HG02642 (cell line): ENCODE results near the gene PACRG.
"Not testable (repeated sequence)": the region's sequence is repeated elsewhere in the genome, so short reads cannot be mapped to it uniquely, and the experiment has no call there.

Experiments
- ATAC-seq: cut with Tn5 transposase; IDR thresholded peaks from one replicate; pipeline ENCODE4 v1.9.1; 2021; ENCODE audit warnings: mild to moderate bottlenecking; ENCODE audit not compliant: unreplicated experiment, poor library complexity

Gene PACRG

DNA sequence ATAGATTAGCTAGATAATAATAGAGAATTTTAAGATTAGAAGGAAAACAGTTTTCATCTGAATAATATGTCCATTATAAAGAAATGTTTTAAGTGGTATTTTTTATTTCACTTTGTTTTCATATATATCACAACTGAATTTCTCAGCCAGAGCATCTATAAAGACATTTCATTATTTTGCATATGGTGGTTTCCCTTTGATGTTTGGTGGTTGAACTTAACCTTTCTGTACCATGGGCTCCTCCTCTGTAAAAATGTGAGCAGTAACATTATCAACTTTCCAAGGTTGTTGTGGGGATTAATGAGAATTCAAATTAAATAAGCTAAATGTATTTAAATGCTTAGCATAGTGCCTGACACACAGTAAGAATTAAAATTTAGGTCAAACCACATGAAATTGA is 567.0 kb downstream of the PACRG start:
- no peak for ATAC-seq

GRCh38 chr6:163296835-163297519 is 569.2 kb downstream of the PACRG start:
- ATAC-seq: no peak

DNA sequence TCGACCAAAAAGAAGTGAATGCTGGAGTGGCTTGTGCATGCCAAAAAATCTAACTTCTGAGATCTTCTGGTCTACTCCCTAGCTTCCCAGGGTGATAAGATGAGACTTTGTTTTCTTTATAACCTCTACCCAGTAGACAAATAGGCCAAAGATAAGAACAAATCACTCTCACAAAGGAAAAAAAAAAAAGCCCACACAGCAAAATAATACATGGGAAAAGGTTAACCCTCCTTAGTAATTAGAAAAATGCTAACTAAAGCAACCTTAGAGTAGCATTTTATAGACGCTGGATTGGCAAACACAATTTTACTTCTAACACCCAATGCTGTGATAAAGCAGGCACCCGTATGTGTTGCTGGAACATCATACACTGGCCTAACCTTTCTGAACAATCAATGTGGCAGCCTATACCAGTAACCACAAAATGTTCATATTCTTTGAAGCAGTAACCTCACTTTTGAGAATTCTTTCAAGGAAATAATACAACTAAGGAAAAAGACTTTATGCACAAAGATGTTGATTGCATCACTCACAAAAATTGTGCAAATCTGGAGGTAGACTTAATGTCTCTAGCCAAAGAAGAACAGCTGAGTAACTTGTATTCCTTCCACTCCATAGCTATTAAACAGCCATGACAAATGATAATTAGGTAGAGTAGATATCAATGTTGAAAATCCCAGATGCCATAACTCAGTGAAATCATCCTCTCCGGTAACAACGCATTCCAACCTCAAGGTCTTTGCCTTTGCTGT is 570.5 kb downstream of the PACRG start:
- ATAC-seq: no peak

- no peak for ATAC-seq
Observed at GRCh38 chr6:163300838-163301237, 573.1 kb downstream of the PACRG start.

GRCh38 chr6:163301726-163302635 is 574.2 kb downstream of the PACRG start:
- ATAC-seq: no peak

- no peak for ATAC-seq
Observed at GRCh38 chr6:163302747-163303146, 575.0 kb downstream of the PACRG start.

GRCh38 chr6:163306000-163306399 is 578.2 kb downstream of the PACRG start:
- no peak for ATAC-seq

DNA sequence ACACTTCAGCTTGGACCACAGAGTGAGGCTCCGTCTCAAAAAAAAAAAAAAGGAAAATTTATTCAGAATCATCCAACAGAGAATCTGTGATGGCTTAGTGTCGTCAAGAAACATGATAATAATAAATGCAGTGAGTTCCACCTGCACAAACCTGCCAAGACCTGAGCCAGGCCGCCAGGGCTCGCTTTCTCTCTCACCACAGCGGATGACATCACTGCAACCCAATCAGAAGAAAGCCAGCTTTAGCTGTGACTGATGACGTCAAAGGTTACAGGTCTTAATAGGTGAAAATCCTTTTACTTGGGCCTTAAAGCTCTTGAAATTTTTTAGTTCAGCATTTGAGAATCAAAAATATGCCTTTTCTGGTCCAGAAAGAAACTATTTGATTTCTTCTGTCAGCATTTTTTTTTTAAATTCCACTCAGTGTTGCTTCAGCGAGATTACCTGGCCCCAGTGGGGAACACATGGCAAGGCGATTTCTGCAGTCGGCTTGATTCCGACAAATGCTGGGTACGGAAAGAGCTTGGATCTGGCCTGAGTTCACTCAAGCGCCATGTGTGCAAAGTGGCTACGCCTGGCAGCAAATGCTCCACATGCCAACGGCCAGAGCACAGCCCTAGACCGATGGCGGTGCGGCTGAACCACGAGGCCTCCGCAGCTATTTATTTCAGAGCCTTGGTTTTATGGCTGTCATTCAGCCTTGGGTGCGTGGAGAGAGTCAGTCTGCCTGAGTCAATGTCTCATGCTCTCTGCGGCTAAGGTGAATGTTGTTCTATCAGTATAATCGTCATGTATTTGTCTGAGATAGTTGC is 581.1 kb downstream of the PACRG start:
- ATAC-seq: no peak

- no peak for ATAC-seq
Observed at GRCh38 chr6:163309491-163310026, 581.8 kb downstream of the PACRG start.

GRCh38 chr6:163310096-163310972 is 582.6 kb downstream of the PACRG start:
- no peak for ATAC-seq

DNA sequence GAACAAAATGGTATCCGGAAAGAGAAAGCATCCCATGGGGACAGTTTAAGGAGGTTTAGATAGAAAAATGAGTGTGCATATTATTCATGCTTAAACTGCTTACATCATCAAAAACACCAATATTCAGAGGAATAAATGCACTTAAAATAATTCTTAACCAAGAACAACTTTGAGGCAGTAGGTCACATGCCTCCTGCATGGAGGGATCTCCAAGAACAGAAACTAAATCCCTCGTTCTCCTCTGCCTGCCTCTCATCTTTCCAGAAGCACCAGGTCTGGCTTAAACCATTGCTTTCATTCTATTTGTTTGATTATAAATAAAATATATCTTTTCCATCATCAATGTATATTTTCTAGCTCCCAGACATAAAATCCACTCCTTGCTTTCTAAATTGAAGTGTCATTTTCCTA is 583.2 kb downstream of the PACRG start:
- ATAC-seq: no peak

GRCh38 chr6:163311830-163312229 is 584.1 kb downstream of the PACRG start:
- no peak for ATAC-seq

DNA sequence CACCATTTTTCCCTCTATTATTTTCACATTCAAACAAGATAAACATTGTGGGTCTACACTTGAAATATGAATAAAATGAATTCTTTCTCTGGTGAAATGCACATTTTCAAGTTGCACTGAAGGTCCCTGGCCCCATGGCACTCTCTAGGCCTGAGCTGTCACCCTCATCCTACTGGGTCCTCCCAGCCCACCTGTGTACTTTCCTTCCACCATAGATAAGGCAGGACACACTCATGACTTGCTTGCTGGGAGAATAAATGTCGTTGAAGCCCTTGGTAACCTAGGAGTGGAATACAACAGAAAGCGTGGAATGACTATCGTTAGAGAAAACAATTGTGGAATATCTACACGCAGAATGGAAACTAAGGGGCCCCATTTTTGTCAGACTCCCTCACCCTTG is 585.8 kb downstream of the PACRG start:
- ATAC-seq: no peak

DNA sequence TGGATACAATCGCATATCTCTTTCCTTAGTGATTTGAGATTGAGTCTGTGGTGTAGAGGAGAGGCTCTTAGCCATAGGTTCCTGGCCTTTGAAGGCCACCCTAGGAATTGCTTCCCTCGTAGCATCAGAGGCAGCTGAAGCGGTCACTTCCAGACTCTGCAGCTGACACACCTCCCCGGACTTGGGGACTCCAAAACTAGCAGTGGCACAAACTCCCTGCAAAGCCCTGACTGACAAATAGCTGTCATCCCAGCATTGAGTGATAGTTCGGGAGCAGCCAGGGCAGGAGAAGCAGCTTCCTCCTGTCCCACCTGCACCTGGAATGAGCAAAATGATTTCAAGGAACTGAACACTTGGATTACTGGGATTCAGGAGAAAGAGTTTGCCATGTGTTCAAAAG is 586.2 kb downstream of the PACRG start:
- ATAC-seq: no peak

GRCh38 chr6:163314791-163315470 is 587.2 kb downstream of the PACRG start:
- no peak for ATAC-seq

DNA sequence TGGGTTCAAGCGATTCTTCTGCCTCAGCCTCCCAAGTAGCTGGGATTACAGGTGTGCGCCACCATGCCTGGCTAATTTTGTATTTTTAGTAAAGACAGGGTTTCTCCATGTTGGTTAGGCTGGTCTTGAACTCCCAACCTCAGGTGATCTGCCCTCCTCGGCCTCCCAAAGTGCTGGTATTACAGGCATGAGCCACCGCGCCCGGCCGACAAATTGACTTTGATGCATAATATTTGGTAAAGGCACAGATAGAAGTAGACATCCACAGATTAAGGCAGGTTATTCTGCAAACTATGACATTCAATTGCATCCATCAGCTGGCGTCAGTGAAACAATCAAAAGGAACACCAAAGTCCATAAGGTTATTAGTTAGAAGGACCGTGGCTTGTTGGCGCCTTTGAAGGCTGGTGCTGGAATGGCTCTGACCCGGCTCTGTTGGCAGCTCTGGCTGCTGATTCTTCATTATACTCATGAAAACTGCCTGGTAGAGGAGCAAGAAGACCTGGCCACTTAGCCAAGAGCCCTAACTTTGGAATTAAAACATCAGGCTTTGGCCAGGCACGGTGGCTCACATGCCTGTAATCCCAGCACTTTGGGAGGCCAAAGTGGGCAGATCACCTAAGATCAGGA is 589.2 kb downstream of the PACRG start:
- ATAC-seq: not testable (repeated sequence)

DNA sequence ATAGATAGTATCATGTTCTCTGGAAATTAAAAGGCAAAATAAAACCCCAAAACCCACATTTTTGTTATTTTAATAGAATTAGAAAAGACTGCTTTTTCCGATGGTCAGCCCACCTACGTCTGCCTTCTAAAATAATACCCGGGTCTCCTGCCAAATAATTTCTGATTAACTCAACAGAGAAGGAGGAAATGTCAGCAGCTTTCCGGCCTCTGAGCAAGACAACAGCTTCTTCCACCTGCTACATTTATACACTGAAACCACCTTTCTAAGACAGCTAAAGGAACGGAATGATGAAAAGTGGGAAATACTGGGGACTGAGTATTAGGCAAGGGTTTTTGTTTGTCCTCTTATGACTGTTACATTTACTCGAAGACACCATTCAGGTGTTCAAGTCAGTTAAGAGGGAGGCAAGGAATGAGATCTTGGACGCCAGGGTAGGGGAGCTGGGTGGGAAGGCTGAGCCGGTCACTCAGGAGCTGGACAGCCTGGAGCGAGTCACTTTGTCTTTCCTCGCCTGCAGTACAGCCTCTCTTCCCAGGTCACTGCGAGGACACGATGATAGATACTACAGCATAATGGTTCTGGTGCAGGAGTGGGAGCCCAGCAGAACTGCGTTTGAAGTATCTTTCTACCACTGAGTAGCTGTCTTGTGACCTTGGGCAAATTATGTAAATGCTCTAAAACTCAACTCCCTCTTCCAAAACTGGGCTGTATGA is 590.5 kb downstream of the PACRG start:
- ATAC-seq: no peak
